ENCODE measurements around the gene MAS1L. TPM values are rescaled to one million over a fixed set of nuclear protein-coding genes. Genes with fewer than 3 reads are reported as not detected.

Gene MAS1L
- polyA plus RNA-seq, 1 donor from 2014 or later: not detected

- no peak overlapping the region for H3K4me3 Mint-ChIP-seq
- peaks cover 0 to 3% (median 0%) of the 10 kb centered on the region in 3 donors for H3K9me3 Mint-ChIP-seq
- no peak overlapping the region for H3K27ac Mint-ChIP-seq
- peaks cover 13% of the 10 kb centered on the region for H3K27me3 Mint-ChIP-seq
- peaks cover 0 to 2% (median 0%) of the 10 kb centered on the region in 3 donors for H3K4me1 Mint-ChIP-seq
- no peaks in the 10 kb centered on the region for H3K36me3 Mint-ChIP-seq
These were observed 13.3 kb upstream of the MAS1L start for GRCh38 chr6:29501106-29501505.

DNA sequence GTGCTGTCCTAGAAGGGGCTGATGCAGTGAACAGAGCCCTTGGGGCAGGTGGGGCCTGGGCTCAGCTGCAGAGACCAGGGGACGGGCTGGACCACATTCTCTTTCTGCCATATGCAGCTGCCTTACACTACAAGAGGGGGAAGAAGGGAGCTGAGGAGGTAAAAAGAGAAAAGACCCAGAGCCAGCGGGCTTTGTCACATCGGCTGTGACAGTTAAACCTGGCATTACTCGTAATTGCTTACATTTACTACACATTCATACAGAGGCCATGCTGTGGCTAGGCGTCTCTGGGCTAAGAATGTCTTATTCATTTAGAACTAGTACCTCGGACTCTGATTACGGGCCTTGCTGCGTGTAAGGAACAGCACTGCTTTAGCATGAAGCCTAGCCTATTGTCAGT is 12.8 kb upstream of the MAS1L start:
- Mint-ChIP-seq H3K27me3 (peaks cover 13% of the 10 kb centered on the region), H3K4me1 (peaks cover 0 to 2% (median 0%) of the 10 kb centered on the region in 3 donors), H3K36me3 (no peaks in the 10 kb centered on the region), H3K27ac (no peak overlapping the region), H3K4me3 (no peak overlapping the region), H3K9me3 (peaks cover 0 to 3% (median 0%) of the 10 kb centered on the region in 3 donors)

- peaks cover 0 to 2% (median 0%) of the 10 kb centered on the region in 3 donors for H3K4me1 Mint-ChIP-seq
- H3K4me3 Mint-ChIP-seq: no peak overlapping the region
- peaks cover 0 to 3% (median 0%) of the 10 kb centered on the region in 3 donors for H3K9me3 Mint-ChIP-seq
- H3K36me3 Mint-ChIP-seq: no peaks in the 10 kb centered on the region
- H3K27ac Mint-ChIP-seq: no peak overlapping the region
- H3K27me3 Mint-ChIP-seq: peaks cover 13% of the 10 kb centered on the region
These were observed 11.9 kb upstream of the MAS1L start for GRCh38 chr6:29499704-29500103.

- Mint-ChIP-seq H3K27ac (no peak overlapping the region), H3K9me3 (no peaks in the 10 kb centered on the region), H3K4me1 (no peaks in the 10 kb centered on the region), H3K4me3 (no peak overlapping the region), H3K36me3 (no peaks in the 10 kb centered on the region), H3K27me3 (peaks cover 14% of the 10 kb centered on the region)
These were observed 9.2 kb upstream of the MAS1L start for GRCh38 chr6:29496961-29497360.

GRCh38 chr6:29495571-29495970 is 7.8 kb upstream of the MAS1L start:
- Mint-ChIP-seq H3K27ac (no peak overlapping the region), H3K27me3 (peaks cover 12% of the 10 kb centered on the region), H3K4me1 (no peaks in the 10 kb centered on the region), H3K36me3 (no peaks in the 10 kb centered on the region), H3K4me3 (peak overlapping the region in 1 of 4 donors; percentile 19), H3K9me3 (no peaks in the 10 kb centered on the region)

GRCh38 chr6:29494131-29494530 is 6.4 kb upstream of the MAS1L start:
- Mint-ChIP-seq H3K9me3 (peaks cover 0 to 2% (median 0%) of the 10 kb centered on the region in 3 donors), H3K4me3 (no peak overlapping the region), H3K36me3 (no peaks in the 10 kb centered on the region), H3K27ac (no peak overlapping the region), H3K27me3 (peaks cover 4% of the 10 kb centered on the region), H3K4me1 (no peaks in the 10 kb centered on the region)

DNA sequence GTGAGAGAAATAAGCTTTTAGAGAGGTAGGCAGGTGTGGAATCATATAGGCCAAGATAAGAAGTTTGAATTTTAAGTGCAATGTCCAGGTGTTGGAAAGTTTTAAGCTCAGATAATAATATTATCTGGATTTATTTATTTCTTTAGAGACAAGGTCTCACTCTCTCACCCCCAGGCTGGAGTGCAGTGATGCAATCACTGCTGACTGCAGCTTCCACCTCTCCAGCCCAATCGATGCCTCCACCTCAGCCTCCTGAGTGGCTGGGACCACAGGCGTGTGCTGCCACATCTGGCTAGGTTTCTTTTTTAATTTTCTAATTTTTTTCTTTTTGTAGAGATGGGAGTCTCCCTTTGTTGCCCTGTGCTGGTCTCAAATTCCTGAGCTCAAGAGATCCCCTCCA is 5.5 kb upstream of the MAS1L start:
- no peaks in the 10 kb centered on the region for H3K4me1 Mint-ChIP-seq
- H3K9me3 Mint-ChIP-seq: peaks cover 0 to 2% (median 0%) of the 10 kb centered on the region in 3 donors
- H3K36me3 Mint-ChIP-seq: no peaks in the 10 kb centered on the region
- no peak overlapping the region for H3K27ac Mint-ChIP-seq
- peaks cover 4% of the 10 kb centered on the region for H3K27me3 Mint-ChIP-seq
- no peak overlapping the region for H3K4me3 Mint-ChIP-seq

GRCh38 chr6:29491574-29491973 is 3.8 kb upstream of the MAS1L start:
- peaks cover 7% of the 10 kb centered on the region for H3K27me3 Mint-ChIP-seq
- no peaks in the 10 kb centered on the region for H3K36me3 Mint-ChIP-seq
- no peak overlapping the region for H3K4me3 Mint-ChIP-seq
- H3K27ac Mint-ChIP-seq: no peak overlapping the region
- no peaks in the 10 kb centered on the region for H3K4me1 Mint-ChIP-seq
- peaks cover 0 to 4% (median 0%) of the 10 kb centered on the region in 3 donors for H3K9me3 Mint-ChIP-seq

- H3K27ac Mint-ChIP-seq: no peak overlapping the region
These were observed 2.8 kb upstream of the MAS1L start for GRCh38 chr6:29490552-29490951.

GRCh38 chr6:29490055-29490454 is 2.3 kb upstream of the MAS1L start:
- H3K27me3 Mint-ChIP-seq: peaks cover 11% of the 10 kb centered on the region
- H3K36me3 Mint-ChIP-seq: no peaks in the 10 kb centered on the region
- no peak overlapping the region for H3K27ac Mint-ChIP-seq
- H3K4me1 Mint-ChIP-seq: no peaks in the 10 kb centered on the region
- H3K4me3 Mint-ChIP-seq: no peak overlapping the region
- peaks cover 0 to 4% (median 0%) of the 10 kb centered on the region in 3 donors for H3K9me3 Mint-ChIP-seq

More at GRCh38 chr6:29490552-29490951, 2.8 kb upstream of the MAS1L start:
- Mint-ChIP-seq H3K4me1 (no peaks in the 10 kb centered on the region), H3K36me3 (no peaks in the 10 kb centered on the region), H3K9me3 (peaks cover 0 to 4% (median 0%) of the 10 kb centered on the region in 3 donors), H3K27me3 (peaks cover 9% of the 10 kb centered on the region), H3K4me3 (no peak overlapping the region)

DNA sequence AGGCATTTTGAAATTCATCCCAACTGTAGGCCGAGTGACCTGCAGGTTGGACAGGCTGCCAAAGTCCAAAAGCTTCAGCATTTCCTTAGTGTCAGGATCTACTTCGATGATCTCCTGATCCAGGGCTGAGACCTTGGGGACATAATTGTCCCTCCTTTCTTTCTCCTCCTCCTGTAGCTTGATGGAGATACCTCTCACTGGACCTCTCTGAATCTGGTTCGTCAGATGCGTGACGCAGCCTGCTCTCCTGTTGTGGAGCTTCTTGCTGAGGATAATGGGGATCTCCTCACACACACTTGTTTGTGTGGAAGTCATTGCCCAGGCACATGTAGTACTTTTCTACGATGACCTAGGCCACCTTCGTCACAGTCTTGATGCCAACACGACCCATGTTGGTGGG is 1.5 kb upstream of the MAS1L start:
- H3K27me3 Mint-ChIP-seq: peaks cover 11% of the 10 kb centered on the region
- peaks cover 0 to 4% (median 0%) of the 10 kb centered on the region in 3 donors for H3K9me3 Mint-ChIP-seq
- H3K4me3 Mint-ChIP-seq: no peak overlapping the region
- H3K36me3 Mint-ChIP-seq: no peaks in the 10 kb centered on the region
- no peak overlapping the region for H3K27ac Mint-ChIP-seq
- no peaks in the 10 kb centered on the region for H3K4me1 Mint-ChIP-seq

DNA sequence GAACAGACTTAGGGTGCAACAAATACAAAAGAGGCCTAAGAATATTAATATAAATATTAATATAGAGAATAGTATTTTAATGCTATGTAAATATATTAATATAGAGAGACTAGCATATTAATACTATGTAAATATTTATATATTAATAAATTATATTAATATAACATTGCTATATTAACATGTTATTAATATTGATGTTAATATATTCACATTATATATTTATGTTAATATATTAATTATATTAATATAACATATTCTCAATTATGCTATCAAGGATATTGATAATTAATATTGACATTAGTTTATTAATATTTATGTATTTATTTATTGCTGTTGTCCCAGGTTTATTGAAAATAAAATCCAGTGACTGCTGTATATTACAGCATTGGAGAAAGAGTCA is 1.1 kb upstream of the MAS1L start:
- H3K9me3 Mint-ChIP-seq: peaks cover 0 to 4% (median 0%) of the 10 kb centered on the region in 3 donors
- no peak overlapping the region for H3K4me3 Mint-ChIP-seq
- H3K27ac Mint-ChIP-seq: no peak overlapping the region
- H3K27me3 Mint-ChIP-seq: peaks cover 11% of the 10 kb centered on the region
- no peaks in the 10 kb centered on the region for H3K4me1 Mint-ChIP-seq
- no peaks in the 10 kb centered on the region for H3K36me3 Mint-ChIP-seq

- peaks cover 0 to 6% (median 6%) of the 10 kb centered on the region in 3 donors for H3K9me3 Mint-ChIP-seq
These were observed 625 bp downstream of the MAS1L start for GRCh38 chr6:29487131-29487530.

GRCh38 chr6:29486577-29486976 is 1.2 kb downstream of the MAS1L start:
- Mint-ChIP-seq H3K4me3 (no peak overlapping the region), H3K36me3 (no peaks in the 10 kb centered on the region), H3K9me3 (peaks cover 0 to 10% (median 6%) of the 10 kb centered on the region in 3 donors), H3K27me3 (peaks cover 11% of the 10 kb centered on the region), H3K27ac (no peak overlapping the region), H3K4me1 (no peaks in the 10 kb centered on the region)

More at GRCh38 chr6:29487131-29487530, 625 bp downstream of the MAS1L start:
- H3K27me3 Mint-ChIP-seq: peaks cover 11% of the 10 kb centered on the region
- H3K4me3 Mint-ChIP-seq: no peak overlapping the region
- no peaks in the 10 kb centered on the region for H3K36me3 Mint-ChIP-seq
- no peaks in the 10 kb centered on the region for H3K4me1 Mint-ChIP-seq
- H3K27ac Mint-ChIP-seq: no peak overlapping the region

- H3K9me3 Mint-ChIP-seq: peaks cover 0 to 10% (median 9%) of the 10 kb centered on the region in 3 donors
- H3K27me3 Mint-ChIP-seq: peaks cover 11% of the 10 kb centered on the region
- no peak overlapping the region for H3K4me3 Mint-ChIP-seq
- no peak overlapping the region for H3K27ac Mint-ChIP-seq
- no peaks in the 10 kb centered on the region for H3K36me3 Mint-ChIP-seq
- no peaks in the 10 kb centered on the region for H3K4me1 Mint-ChIP-seq
These were observed 4.0 kb downstream of the MAS1L start for GRCh38 chr6:29483735-29484134.

GRCh38 chr6:29483186-29483585 is 4.6 kb downstream of the MAS1L start:
- H3K27me3 Mint-ChIP-seq: peaks cover 11% of the 10 kb centered on the region
- H3K9me3 Mint-ChIP-seq: peaks cover 0 to 10% (median 10%) of the 10 kb centered on the region in 3 donors
- H3K4me3 Mint-ChIP-seq: no peak overlapping the region
- no peaks in the 10 kb centered on the region for H3K36me3 Mint-ChIP-seq
- no peak overlapping the region for H3K27ac Mint-ChIP-seq
- no peaks in the 10 kb centered on the region for H3K4me1 Mint-ChIP-seq

Measured in IgD-negative memory B cell (primary cell).